Measurements from ENCODE around the gene GMDS. TPM values are rescaled to one million over a fixed set of nuclear protein-coding genes. Genes with fewer than 3 reads are reported as not detected.

GMDS gene
- total and polyA plus RNA-seq, 2 of the 13 experiments (the other 11 are each of a cell fraction or from before 2014, with no cell fraction given), result 64.4 to 112 TPM

DNA sequence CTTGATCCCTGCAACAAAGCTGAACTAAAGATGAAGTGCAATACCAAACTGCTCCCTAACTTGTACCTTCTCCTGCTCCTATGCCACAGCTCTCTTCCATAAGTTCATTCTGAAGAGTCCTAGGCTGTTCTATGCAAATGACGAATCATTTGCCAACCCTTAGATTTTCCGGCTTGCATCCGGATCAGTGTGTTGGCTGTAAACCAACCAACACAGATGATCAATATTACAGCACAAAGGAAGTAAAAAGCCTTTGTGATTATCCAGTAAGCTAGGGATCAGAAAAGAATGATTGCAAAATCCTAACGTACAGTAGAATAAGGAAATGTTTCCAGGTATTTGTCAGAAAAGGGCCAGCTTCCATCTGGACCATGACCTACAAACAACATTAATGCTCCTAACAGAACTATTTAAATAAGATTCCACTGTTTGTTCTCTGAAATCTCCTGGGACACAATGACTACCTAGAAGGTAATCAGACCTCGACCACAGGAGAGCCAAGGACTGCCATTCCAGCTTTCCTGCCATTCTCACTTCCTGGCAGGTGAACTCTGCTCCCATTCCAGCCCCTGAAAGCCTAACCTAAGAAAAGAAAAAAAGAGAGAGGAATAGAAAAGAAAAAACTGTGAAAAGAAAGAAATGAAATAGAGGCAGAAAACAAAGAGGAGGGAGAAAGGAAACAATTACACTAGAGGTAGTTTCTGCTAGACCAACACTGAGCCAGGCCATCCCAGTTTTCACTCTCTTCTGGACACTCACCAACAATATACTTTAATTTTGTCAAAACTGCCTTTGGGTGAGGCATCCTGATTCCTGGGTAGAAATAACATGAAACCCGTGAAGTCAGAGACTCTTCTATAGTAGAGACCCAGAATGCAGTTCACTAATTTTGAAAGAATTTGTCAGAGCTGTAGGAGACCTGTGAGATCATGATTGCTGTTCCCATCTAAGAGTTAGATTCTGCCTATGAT lies 19.7 kb downstream of the GMDS start (continued):
- TF ChIP-seq FOXP4 (CRISPR knock-in tag; IDR thresholded peaks at IDR 0.05) (peak; percentile 99), ZNF558 (CRISPR knock-in tag; IDR thresholded peaks at IDR 0.05; ENCODE audit: borderline replicate concordance) (peak; percentile 75; the same call in 1 of the 2 replicates), ZNF143 (CRISPR knock-in tag; IDR thresholded peaks at IDR 0.05) (no peak), FOXO1 (CRISPR knock-in tag; IDR thresholded peaks at IDR 0.05) (peak; percentile 94), ATF7-NPFF (CRISPR knock-in tag; IDR thresholded peaks at IDR 0.05; ENCODE audit: low read depth) (peak; percentile 67; the same call in 1 of the 2 replicates), BCL6 (CRISPR knock-in tag; IDR thresholded peaks at IDR 0.05) (peak; percentile 99), IRF1 (CRISPR knock-in tag; IDR thresholded peaks at IDR 0.05; ENCODE audit: low read depth) (no peak), RAD21 (CRISPR knock-in tag; IDR thresholded peaks at IDR 0.05) (no peak), GMEB2 (CRISPR knock-in tag; IDR thresholded peaks at IDR 0.05; ENCODE audit: low read depth) (no peak), ZFY (CRISPR knock-in tag; IDR thresholded peaks at IDR 0.05) (no peak), ELF1 (CRISPR knock-in tag; IDR thresholded peaks at IDR 0.05) (peak; percentile 80), KLF11 (CRISPR knock-in tag; IDR thresholded peaks at IDR 0.05) (no peak; the same call in 1 of the 2 replicates), CHCHD3 (CRISPR knock-in tag; IDR thresholded peaks at IDR 0.05) (no peak), HOXA9 (CRISPR knock-in tag; IDR thresholded peaks at IDR 0.05; ENCODE audit: borderline replicate concordance) (no peak), SUZ12 (IDR thresholded peaks at IDR 0.05; ENCODE audit: low read depth, low read length) (no peak), NCOR1 (IDR thresholded peaks at IDR 0.05; ENCODE audit: borderline replicate concordance, low read length) (peak; percentile 93; the same call in 1 of the 2 replicates), LCORL (IDR thresholded peaks at IDR 0.05) (no peak; the same call in 1 of the 2 replicates), LCORL (CRISPR knock-in tag; IDR thresholded peaks at IDR 0.05) (peak; percentile 85), BRF2 (CRISPR knock-in tag; IDR thresholded peaks at IDR 0.05) (no peak), TCF7L2 (IDR thresholded peaks at IDR 0.05; ENCODE audit: low read depth, low read length) (no peak; the same call in 1 of the 2 replicates), ZNF530 (CRISPR knock-in tag; IDR thresholded peaks at IDR 0.05; ENCODE audit: low read depth) (no peak)
- TF ChIP-seq, protein P1, sequence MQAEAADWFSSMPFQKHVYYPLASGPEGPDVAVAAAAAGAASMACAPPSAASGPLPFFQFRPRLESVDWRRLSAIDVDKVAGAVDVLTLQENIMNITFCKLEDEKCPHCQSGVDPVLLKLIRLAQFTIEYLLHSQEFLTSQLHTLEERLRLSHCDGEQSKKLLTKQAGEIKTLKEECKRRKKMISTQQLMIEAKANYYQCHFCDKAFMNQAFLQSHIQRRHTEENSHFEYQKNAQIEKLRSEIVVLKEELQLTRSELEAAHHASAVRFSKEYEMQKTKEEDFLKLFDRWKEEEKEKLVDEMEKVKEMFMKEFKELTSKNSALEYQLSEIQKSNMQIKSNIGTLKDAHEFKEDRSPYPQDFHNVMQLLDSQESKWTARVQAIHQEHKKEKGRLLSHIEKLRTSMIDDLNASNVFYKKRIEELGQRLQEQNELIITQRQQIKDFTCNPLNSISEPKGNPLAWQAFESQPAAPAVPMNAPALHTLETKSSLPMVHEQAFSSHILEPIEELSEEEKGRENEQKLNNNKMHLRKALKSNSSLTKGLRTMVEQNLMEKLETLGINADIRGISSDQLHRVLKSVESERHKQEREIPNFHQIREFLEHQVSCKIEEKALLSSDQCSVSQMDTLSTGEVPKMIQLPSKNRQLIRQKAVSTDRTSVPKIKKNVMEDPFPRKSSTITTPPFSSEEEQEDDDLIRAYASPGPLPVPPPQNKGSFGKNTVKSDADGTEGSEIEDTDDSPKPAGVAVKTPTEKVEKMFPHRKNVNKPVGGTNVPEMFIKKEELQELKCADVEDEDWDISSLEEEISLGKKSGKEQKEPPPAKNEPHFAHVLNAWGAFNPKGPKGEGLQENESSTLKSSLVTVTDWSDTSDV (CRISPR knock-in tag; IDR thresholded peaks at IDR 0.05), result no peak
